Neural progenitor cell (in vitro differentiated cells): ENCODE measurements around the gene PDSS1.

ENCODE experiments used
- EZH2 ChIP-seq: fragments of 200-600 bp; sonication (generic); IDR thresholded peaks from 2 replicates; pipeline ENCODE4 v1.6.1; 2017; ENCODE audit warnings: antibody characterized with exemption, mild to moderate bottlenecking, moderate library complexity
- EZH2phosphoT487 ChIP-seq: fragments of 200-600 bp; sonication (generic); IDR thresholded peaks from 2 replicates; pipeline ENCODE4 v1.6.1; 2017; ENCODE audit warnings: antibody characterized with exemption
- TF ChIP-seq, protein P1 (sequence below): fragments of 200-600 bp; sonication (generic); IDR thresholded peaks from 2 replicates; pipeline ENCODE4 v1.5.1; 2017; ENCODE audit warnings: antibody characterized with exemption, mild to moderate bottlenecking

DNA sequence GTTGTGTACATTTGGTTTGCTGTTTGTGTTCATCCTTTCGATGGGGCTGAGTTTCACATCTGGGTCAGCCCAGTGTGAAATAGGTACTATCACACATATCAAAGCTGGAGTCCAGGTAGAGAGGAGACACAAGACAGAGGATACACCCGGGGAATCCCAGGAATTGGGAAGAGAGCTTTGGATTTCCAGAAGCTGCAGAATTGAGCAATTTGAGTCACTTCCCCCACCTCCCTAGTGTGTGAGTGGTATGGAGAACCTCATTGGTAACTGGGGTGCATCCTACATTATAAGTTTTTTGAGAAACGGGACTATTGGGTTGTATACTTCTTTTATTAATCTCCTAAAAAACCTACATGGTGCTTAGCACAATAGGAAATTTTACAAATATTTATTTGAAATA is 12.1 kb upstream of the PDSS1 start:
- TF ChIP-seq, protein P1, sequence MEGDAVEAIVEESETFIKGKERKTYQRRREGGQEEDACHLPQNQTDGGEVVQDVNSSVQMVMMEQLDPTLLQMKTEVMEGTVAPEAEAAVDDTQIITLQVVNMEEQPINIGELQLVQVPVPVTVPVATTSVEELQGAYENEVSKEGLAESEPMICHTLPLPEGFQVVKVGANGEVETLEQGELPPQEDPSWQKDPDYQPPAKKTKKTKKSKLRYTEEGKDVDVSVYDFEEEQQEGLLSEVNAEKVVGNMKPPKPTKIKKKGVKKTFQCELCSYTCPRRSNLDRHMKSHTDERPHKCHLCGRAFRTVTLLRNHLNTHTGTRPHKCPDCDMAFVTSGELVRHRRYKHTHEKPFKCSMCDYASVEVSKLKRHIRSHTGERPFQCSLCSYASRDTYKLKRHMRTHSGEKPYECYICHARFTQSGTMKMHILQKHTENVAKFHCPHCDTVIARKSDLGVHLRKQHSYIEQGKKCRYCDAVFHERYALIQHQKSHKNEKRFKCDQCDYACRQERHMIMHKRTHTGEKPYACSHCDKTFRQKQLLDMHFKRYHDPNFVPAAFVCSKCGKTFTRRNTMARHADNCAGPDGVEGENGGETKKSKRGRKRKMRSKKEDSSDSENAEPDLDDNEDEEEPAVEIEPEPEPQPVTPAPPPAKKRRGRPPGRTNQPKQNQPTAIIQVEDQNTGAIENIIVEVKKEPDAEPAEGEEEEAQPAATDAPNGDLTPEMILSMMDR = no peak
- TF ChIP-seq EZH2 (no peak), EZH2phosphoT487 (no peak)
